Mesendoderm (in vitro differentiated cells): ENCODE results near the gene IPO5. TPM values are rescaled to one million over a fixed set of nuclear protein-coding genes. Genes with fewer than 3 reads are reported as not detected.

ENCODE experiments used
- DNase-seq: peaks from one replicate; pipeline ENCODE4 v3.0.0; 2013
- H2AK5ac ChIP-seq: 2 replicates; pipeline ENCODE4 v1.6.1; 2013; ENCODE audit warnings: low read length, inconsistent platforms
- H2BK120ac ChIP-seq: 2 replicates; pipeline ENCODE4 v1.6.1; 2013; ENCODE audit warnings: low read depth, mild to moderate bottlenecking, low read length, moderate library complexity, mixed read lengths
- H2BK15ac ChIP-seq: replicated peaks from 2 replicates; pipeline ENCODE4 v1.6.1; 2013; ENCODE audit warnings: low read depth, mild to moderate bottlenecking, moderate library complexity
- H2BK5ac ChIP-seq: 2 replicates; pipeline ENCODE4 v1.6.1; 2013; ENCODE audit warnings: low read length, inconsistent platforms
- H3K18ac ChIP-seq: 2 replicates; pipeline ENCODE4 v1.6.1; 2013; ENCODE audit warnings: mild to moderate bottlenecking, low read length, mixed read lengths
- H3K23ac ChIP-seq: one replicate; pipeline ENCODE4 v1.6.1; 2013; ENCODE audit warnings: low read length
- H3K27ac ChIP-seq: 2 replicates; pipeline ENCODE4 v1.5.1; 2013; ENCODE audit warnings: low read depth, mild to moderate bottlenecking, inconsistent platforms, low read length, moderate library complexity
- H3K27me3 ChIP-seq: 2 replicates; pipeline ENCODE4 v1.6.1; 2013; ENCODE audit warnings: low read length, control low read depth, mild to moderate bottlenecking, inconsistent platforms; ENCODE audit not compliant: insufficient read depth, poor library complexity
- H3K36me3 ChIP-seq: 2 replicates; pipeline ENCODE4 v1.6.1; 2013; ENCODE audit warnings: low read length, inconsistent platforms; ENCODE audit not compliant: control insufficient read depth, insufficient read depth
- H3K4ac ChIP-seq: one replicate; pipeline ENCODE4 v1.6.1; 2013; ENCODE audit warnings: low read depth, mild to moderate bottlenecking, low read length, moderate library complexity
- H3K4me1 ChIP-seq: 2 replicates; pipeline ENCODE4 v1.6.1; 2013; ENCODE audit warnings: low read depth, low read length, inconsistent platforms; ENCODE audit not compliant: control insufficient read depth
- H3K4me2 ChIP-seq: 2 replicates; pipeline ENCODE4 v1.6.1; 2013; ENCODE audit warnings: low read length
- H3K4me3 ChIP-seq: 2 replicates; pipeline ENCODE4 v1.5.1; 2013; ENCODE audit warnings: mild to moderate bottlenecking, low read length
- H3K56ac ChIP-seq: one replicate; pipeline ENCODE4 v1.6.1; 2013; ENCODE audit warnings: low read length
- H3K79me1 ChIP-seq: 2 replicates; pipeline ENCODE4 v1.6.1; 2013; ENCODE audit warnings: low read length, inconsistent platforms
- H3K79me2 ChIP-seq: 2 replicates; pipeline ENCODE4 v1.6.1; 2013; ENCODE audit warnings: mild to moderate bottlenecking, low read length; ENCODE audit not compliant: control insufficient read depth, insufficient read depth
- H3K9ac ChIP-seq: 2 replicates; pipeline ENCODE4 v1.6.1; 2013; ENCODE audit warnings: low read length, inconsistent platforms
- H4K5ac ChIP-seq: one replicate; pipeline ENCODE4 v1.6.1; 2013; ENCODE audit warnings: low read length
- H4K8ac ChIP-seq: one replicate; pipeline ENCODE4 v1.6.1; 2013; ENCODE audit warnings: low read depth, mild to moderate bottlenecking, control low read depth, low read length, moderate library complexity
- WGBS: extraction: QIAGEN DNeasy Blood & Tissue Kit; methylation state at CpG from one replicate; pipeline ENCODE4 v1.1.7; 2013; ENCODE audit warnings: low lambda C conversion rate, missing lambda C conversion rate; ENCODE audit not compliant: insufficient coverage; ENCODE audit errors: extremely low coverage; 5-methylcytosine and 5-hydroxymethylcytosine counted together
- polyA plus RNA-seq, 2 experiments: library from polyadenylated mRNA; stranded (reverse); fragments of 200-250 nt; gene quantifications; one replicate each; pipeline ENCODE4 v1.2.3, GENCODE V29; 2013

Gene IPO5
- polyA plus RNA-seq (2013, experiment 1 of 2): 222 TPM
- polyA plus RNA-seq (2013, experiment 2 of 2): 222 TPM

- Histone ChIP-seq H4K8ac (no peak within 1 kb of the TSS), H3K79me1 (no peaks in the 10 kb centered on the region), H3K4ac (no peak within 1 kb of the TSS), H3K4me3 (no peak within 1 kb of the TSS), H2BK120ac (no peak within 1 kb of the TSS), H3K56ac (no peak within 1 kb of the TSS), H3K79me2 (no peaks in the 10 kb centered on the region), H3K36me3 (no peaks in the 10 kb centered on the region), H3K27ac (no peak within 1 kb of the TSS), H3K23ac (no peak within 1 kb of the TSS), H3K18ac (no peak within 1 kb of the TSS), H3K27me3 (no peaks in the 10 kb centered on the region), H2AK5ac (no peak within 1 kb of the TSS), H3K4me2 (no peak within 1 kb of the TSS), H2BK15ac (no peak within 1 kb of the TSS), H3K9ac (no peak within 1 kb of the TSS), H4K5ac (no peak within 1 kb of the TSS), H2BK5ac (no peak within 1 kb of the TSS), H3K4me1 (no peaks in the 10 kb centered on the region)
- WGBS: no CpG with 5 or more reads among the region's 10 CpGs
- no peak for DNase-seq
Measured at GRCh38 chr13:97953376-97953970, at the start of gene IPO5. Gene IPO5 (plus strand): TSS chr13:97953675. CDS start chr13:97976697, 23,022 bp downstream.

- WGBS: no CpG with 5 or more reads among the region's 2 CpGs
- H3K18ac ChIP-seq: no peak overlapping the region
- no peak overlapping the region for H2BK5ac ChIP-seq
Measured at GRCh38 chr13:97904059-97904458, 49.4 kb upstream of the IPO5 start.

DNA sequence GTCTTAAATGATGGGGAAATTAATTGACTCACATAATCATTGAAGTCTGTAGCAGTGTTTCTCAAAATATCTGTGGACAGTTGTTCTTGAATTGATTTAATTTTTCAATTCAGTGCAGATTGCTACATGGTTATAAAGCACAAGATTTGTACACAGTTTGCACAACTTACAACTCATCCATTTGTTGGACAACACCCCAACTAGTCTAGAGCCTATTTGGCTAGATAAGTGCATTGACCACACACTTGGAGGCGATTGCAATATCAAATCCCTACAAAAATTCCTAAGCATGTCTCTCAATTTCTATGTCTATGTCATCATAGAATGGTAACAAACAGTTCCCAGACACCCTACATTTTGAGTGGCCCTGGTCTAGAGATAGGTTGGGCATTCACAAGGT lies 48.0 kb upstream of the IPO5 start:
- WGBS: no CpG with 5 or more reads among the region's 1 CpG
- H2BK5ac ChIP-seq: no peak overlapping the region

More at GRCh38 chr13:97904059-97904458, 49.4 kb upstream of the IPO5 start:
- Histone ChIP-seq H3K4me1 (no peaks in the 10 kb centered on the region), H2BK15ac (no peak overlapping the region), H4K5ac (no peak overlapping the region), H4K8ac (no peak overlapping the region), H3K27ac (no peak overlapping the region), H3K56ac (no peak overlapping the region), H3K4me3 (no peak overlapping the region), H3K79me1 (no peaks in the 10 kb centered on the region), H3K36me3 (no peaks in the 10 kb centered on the region), H2BK120ac (no peak overlapping the region), H2AK5ac (no peak overlapping the region), H3K23ac (no peak overlapping the region), H3K4me2 (no peak overlapping the region), H3K79me2 (no peaks in the 10 kb centered on the region), H3K4ac (no peak overlapping the region), H3K27me3 (no peaks in the 10 kb centered on the region), H3K9ac (no peak overlapping the region)
- DNase-seq: no peak

DNA sequence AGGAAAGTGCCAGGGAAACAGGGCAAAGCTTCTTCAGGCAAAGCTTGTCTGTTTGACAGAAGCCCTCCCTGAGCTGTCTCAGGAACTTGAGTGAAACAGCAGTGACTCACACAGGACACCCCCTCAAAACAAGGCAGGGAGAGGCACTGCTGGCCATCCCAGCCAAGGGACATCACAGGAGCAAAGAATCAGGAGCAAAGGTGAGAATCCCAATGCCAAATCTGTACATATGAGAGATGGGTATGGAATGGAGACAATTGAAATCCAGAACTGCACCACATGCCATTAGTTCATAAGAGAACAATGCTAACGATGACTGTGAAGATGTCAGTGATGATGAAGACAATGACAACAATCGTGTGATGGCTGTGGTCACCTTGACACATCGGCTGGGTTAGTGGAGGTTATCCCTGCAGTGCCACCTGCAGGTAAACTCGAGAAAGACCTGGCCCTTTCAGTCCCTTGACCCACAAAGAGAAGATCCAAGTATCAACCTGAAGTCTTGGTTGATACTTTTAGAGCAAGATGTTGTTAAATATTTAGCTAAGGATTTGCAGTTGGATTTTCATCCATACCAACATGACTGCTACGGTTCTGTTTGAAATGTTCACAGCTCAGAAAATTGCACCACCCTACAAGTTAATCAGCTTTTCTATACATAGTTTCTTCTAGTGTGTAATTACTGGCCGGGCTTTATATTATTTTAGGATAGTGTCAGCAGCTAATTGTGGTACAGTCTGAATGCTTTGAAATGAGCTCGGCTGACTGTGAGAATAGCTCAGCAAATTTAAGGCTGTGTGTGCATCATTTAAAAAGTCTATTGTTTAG lies 42.0 kb upstream of the IPO5 start:
- Histone ChIP-seq H2BK5ac (no peak overlapping the region), H2BK15ac (no peak overlapping the region), H2BK120ac (no peak overlapping the region), H2AK5ac (no peak overlapping the region), H3K4ac (no peak overlapping the region), H3K23ac (no peak overlapping the region), H3K36me3 (no peaks in the 10 kb centered on the region), H4K5ac (no peak overlapping the region), H3K56ac (no peak overlapping the region), H3K18ac (no peak overlapping the region), H3K27me3 (no peaks in the 10 kb centered on the region), H3K79me2 (no peaks in the 10 kb centered on the region), H3K9ac (no peak overlapping the region), H3K79me1 (no peaks in the 10 kb centered on the region), H3K4me2 (no peak overlapping the region), H3K4me3 (no peak overlapping the region), H3K4me1 (no peaks in the 10 kb centered on the region), H3K27ac (no peak overlapping the region), H4K8ac (no peak overlapping the region)
- DNase-seq: peak; percentile 73
- no CpG with 5 or more reads among the region's 7 CpGs for WGBS

More for the DNA sequence above, 48.0 kb upstream of the IPO5 start:
- no peak overlapping the region for H3K4me2 ChIP-seq
- H2BK15ac ChIP-seq: no peak overlapping the region
- DNase-seq: no peak
- H3K4ac ChIP-seq: no peak overlapping the region
- H3K27me3 ChIP-seq: no peaks in the 10 kb centered on the region
- H4K8ac ChIP-seq: no peak overlapping the region
- no peak overlapping the region for H3K27ac ChIP-seq
- no peaks in the 10 kb centered on the region for H3K79me2 ChIP-seq
- H3K9ac ChIP-seq: no peak overlapping the region
- H3K4me1 ChIP-seq: no peaks in the 10 kb centered on the region
- no peak overlapping the region for H2BK120ac ChIP-seq
- H3K56ac ChIP-seq: no peak overlapping the region
- no peak overlapping the region for H3K23ac ChIP-seq
- H3K4me3 ChIP-seq: no peak overlapping the region
- H3K79me1 ChIP-seq: no peaks in the 10 kb centered on the region
- H3K18ac ChIP-seq: no peak overlapping the region
- no peak overlapping the region for H4K5ac ChIP-seq
- H2AK5ac ChIP-seq: no peak overlapping the region
- no peaks in the 10 kb centered on the region for H3K36me3 ChIP-seq

DNA sequence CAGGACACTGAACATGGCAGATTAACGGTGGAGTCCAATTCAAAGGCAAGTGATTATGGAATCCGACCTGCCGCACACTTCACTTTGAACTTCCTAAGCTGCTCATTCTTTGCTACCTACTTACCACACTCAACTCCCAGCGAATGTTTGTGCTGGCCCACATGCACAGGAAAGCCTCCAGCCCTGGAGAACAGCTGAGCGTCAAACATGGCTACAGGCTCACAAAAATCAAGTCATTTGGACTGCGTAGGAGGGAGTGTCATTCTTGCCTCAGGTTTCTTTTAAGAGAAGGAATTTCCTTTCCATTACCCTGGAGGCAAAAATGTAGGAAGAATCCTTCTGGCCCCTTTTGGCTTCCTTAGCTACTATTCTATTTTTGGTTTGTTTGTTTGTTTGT lies 41.3 kb upstream of the IPO5 start:
- no peak overlapping the region for H2BK120ac ChIP-seq
- no peak overlapping the region for H4K5ac ChIP-seq
- H2BK5ac ChIP-seq: no peak overlapping the region
- H3K27me3 ChIP-seq: no peaks in the 10 kb centered on the region
- H3K27ac ChIP-seq: no peak overlapping the region
- no peak overlapping the region for H2BK15ac ChIP-seq
- no peak for DNase-seq
- H3K9ac ChIP-seq: no peak overlapping the region
- H3K4me3 ChIP-seq: no peak overlapping the region
- no peaks in the 10 kb centered on the region for H3K79me1 ChIP-seq
- H3K4ac ChIP-seq: no peak overlapping the region
- H4K8ac ChIP-seq: no peak overlapping the region
- no CpG with 5 or more reads among the region's 6 CpGs for WGBS
- H3K23ac ChIP-seq: no peak overlapping the region
- no peaks in the 10 kb centered on the region for H3K36me3 ChIP-seq
- H2AK5ac ChIP-seq: no peak overlapping the region
- H3K18ac ChIP-seq: no peak overlapping the region
- no peak overlapping the region for H3K56ac ChIP-seq
- H3K4me1 ChIP-seq: no peaks in the 10 kb centered on the region
- no peaks in the 10 kb centered on the region for H3K79me2 ChIP-seq
- no peak overlapping the region for H3K4me2 ChIP-seq
